Stimulated activated CD8-positive, alpha-beta memory T cell treated with anti-CD3 and anti-CD28 coated beads, Interleukin-7, amount 100 ng/mL, for 48 hours (primary cell): ENCODE measurements around the gene MBD3.

Experiments
- DNase-seq, 2 donors: peaks; one replicate each; pipeline ENCODE4 v3.0.0-alpha.2; 2020; ENCODE audit warnings: low read depth in 1 of 2; ENCODE audit errors: extremely low read depth in 1 of 2

MBD3 gene

GRCh38 chr19:1601613-1602064 is 9.0 kb upstream of the MBD3 start:
- DNase-seq, result no peak

DNA sequence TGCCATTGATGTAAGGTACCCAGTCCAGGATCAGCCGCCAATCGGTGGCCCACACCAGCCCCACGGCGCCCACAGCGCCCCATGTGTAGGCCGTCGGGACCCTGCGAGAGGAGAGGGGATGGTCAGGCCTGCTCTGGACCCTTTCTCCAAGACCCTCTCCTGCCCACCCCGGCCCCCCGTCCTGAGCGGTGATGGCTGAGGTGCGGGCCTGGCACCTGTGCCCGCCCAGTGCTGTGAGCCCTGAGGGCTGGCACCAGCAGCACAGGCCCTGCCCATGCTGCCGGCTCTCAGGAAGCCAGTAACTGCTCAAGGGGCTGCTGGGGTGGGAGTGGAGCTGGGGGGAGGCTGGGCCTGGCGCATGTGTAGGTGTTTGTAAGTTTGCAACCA is 6.8 kb upstream of the MBD3 start:
- no peak for DNase-seq

GRCh38 chr19:1598777-1599459 is 6.3 kb upstream of the MBD3 start:
- DNase-seq, result no peak

DNA sequence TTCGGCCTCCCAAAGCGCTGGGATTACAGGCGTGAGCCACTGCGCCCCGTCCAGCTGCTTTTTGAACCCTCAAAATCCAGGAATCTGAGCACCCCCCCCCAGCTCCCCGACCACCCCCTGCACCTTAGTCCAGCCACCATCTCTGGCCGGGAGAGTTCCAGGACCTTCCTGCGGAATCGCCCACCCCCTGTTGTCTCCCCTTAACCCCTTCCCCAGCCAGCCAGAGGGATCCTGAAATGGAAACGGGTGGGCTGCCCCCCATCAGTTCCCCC is 772 bp upstream of the MBD3 start:
- DNase-seq, result no peak

DNA sequence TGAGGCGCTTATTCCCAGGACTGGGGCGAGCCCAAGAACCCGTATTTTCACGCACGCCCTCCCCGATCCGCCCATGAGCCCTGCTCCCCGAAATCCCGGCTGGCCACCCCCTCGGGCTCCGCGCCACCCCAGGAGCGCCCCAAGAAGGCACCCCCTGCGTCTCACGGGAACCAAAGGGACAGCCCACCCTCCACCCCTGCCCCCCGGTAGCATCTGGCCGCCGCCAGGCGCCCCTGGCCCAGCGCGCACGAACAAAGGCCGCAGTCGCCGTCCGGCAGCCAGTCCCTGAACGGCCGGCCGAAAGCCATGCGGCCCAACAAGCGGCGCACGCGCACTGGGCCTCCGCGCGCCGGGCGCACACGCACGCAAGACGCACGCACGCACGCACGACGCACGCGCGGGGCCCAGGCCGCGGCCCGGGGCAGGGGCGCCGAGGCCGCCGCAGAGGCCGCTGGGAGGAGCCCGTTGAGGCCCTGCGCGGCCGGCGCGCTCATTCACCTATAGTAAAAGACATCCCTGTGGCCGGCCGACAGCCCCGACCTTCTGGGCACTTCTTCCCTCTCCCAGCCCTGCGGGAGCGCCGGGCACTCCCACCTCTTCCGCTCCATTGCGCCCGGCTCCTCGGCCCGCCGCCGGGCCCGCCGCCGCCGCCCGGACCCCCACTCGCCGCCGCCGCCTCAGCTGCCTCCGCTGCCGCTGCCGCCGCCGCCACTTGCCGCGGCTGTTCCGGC is 476 bp downstream of the MBD3 start:
- DNase-seq, result peak; percentile 65 to 73

GRCh38 chr19:1591421-1592023 is 1.1 kb downstream of the MBD3 start:
- DNase-seq, result no peak

- no peak for DNase-seq
Measured at GRCh38 chr19:1590641-1591397, 1.8 kb downstream of the MBD3 start.

DNA sequence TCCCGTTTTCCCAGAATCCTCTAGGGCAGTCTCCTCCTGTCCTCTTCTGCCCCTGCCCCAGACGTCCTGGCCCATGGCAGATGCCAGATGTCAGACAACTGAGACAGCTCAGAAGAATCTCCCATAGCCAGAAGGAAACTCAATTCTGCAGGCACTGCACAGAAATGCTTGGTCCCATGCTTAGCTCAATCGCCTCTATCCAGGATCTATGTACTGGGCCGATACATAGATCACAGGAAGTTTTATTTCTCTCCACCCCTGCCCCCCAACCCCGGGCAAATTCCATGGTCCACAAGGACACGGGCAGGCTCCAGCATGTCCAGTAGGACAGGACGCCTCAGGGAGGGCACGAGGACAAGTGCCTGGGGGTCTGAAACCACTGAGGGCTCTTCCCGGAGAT is 4.8 kb downstream of the MBD3 start:
- DNase-seq, result no peak

DNA sequence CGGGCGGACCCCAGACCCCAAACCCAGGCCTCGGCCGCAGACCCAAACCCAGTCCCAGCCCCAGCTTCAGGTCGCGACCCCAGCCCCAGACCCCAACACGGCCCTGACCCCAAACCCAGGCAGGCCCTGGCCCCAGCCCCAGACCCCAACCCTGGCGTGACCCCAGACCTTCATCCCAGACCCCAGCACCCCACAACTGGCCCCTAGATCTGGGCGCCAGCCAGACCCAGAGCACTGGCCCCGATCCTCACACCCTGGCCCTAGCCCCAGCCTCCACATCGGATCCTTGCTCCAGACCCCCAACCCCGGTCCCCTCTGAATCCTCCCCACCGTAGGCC is 7.5 kb downstream of the MBD3 start:
- DNase-seq, result no peak

- DNase-seq, result no peak
Measured at GRCh38 chr19:1584500-1585242, 8.0 kb downstream of the MBD3 start.

DNA sequence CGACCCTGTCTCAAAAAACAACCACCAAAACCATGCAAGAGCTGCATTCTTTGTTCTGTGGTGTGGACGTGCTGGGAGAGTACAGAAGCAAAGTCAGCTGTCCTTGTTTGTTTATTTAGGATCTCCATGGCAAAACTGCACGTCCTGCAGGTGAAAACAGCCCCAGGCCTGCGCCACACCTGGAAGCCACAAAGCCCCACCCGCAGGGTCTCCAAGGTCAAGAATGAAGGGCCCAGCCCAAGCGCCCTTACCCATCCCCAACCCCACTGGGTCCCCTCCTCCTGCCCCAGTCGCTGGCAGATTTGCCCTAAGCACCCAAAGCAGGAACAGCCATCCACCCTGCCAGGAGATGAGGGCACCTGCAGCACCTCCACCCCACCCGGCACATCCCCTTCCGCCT is 10.5 kb downstream of the MBD3 start:
- DNase-seq, result no peak

- no peak for DNase-seq
Measured at GRCh38 chr19:1580957-1581356, 11.7 kb downstream of the MBD3 start.

- no peak for DNase-seq
Measured at GRCh38 chr19:1580382-1580781, 12.3 kb downstream of the MBD3 start.

- no peak for DNase-seq
Measured at GRCh38 chr19:1579222-1579621, 13.4 kb downstream of the MBD3 start.

DNA sequence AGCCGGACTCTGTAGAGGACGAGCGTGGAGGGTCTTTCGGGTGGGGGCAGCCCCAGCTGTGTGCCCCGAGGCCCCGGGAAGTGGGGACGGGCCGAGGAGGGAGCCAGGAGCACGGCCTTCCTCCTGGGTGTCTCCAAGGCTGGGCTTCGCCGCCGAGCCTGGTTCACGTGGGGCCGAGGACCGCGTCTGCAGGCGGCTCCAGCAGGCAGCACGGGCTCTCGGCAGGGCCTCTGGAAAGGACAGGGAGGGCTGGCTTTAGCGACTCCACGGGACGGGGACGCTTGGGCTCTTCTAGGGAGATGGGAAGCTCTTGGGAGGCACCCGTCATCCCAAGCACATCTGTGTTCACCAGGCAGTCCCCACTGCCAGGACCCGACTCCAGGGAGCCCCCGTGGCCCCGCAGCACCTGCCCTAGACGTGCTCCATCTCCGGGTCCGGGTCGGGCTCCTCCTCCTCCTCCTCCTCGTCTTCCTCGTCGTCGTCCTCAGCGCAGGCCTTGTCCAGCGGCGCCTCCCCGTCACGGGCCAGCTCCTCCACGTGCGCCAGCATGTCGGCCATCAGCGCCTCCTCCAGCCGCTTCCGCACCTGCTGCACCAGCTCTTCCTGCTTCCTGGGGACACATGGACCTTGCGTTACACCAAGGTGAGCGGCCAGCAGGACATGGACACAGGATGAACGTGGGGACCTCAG is 14.6 kb downstream of the MBD3 start:
- no peak for DNase-seq

- DNase-seq, result no peak
Measured at GRCh38 chr19:1577090-1577928, 15.4 kb downstream of the MBD3 start.

GRCh38 chr19:1576242-1577089 is 16.2 kb downstream of the MBD3 start:
- no peak for DNase-seq

DNA sequence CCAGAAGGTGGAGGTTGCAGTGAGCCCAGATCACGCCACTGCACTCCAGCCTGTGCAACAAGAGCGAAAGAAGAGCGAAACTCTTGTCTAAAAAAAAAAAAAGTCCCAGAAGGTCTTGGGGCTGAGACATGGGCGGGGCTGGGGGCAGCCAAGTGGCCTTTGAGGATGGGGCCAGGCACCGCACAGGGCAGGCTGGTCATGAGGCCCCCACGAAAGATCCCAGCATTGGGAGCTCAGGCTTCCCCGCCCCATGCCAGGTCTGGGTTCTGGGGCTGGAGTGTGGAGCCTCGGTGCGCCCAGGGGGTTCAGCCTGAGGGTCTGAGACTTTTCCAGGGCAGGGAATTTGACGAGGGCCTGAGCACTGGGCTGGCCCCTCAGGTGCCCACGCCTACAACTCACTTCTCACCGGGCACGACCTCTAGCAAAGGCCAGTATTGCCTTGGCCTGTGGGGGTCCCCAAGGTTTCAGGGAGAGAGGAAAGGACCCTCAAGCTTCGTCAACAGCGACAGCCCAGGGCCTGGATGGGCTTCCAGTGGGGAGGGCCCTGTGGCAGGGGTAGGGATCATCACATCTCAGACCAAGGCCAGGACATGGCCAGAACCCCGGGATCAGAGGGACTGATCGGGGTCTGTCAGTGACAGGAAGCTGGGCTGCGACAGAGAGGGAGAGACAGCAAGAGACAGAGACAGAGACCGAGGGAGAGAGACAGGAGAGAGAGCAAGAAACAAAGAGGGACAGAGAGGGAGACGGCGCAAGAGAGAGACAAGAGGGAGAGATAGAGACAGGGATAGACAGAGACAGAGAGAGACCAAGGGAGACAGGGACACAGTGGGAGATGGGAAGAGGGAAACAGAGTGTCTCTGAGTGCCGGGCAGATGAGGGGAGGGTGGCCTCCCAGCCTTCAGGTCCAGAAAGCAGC is 17.1 kb downstream of the MBD3 start:
- no peak for DNase-seq
